ENCODE results near the gene CCDC90B.
"Not testable (repeated sequence)": the region's sequence is repeated elsewhere in the genome, so short reads cannot be mapped to it uniquely, and the experiment has no call there.

CCDC90B gene

DNA sequence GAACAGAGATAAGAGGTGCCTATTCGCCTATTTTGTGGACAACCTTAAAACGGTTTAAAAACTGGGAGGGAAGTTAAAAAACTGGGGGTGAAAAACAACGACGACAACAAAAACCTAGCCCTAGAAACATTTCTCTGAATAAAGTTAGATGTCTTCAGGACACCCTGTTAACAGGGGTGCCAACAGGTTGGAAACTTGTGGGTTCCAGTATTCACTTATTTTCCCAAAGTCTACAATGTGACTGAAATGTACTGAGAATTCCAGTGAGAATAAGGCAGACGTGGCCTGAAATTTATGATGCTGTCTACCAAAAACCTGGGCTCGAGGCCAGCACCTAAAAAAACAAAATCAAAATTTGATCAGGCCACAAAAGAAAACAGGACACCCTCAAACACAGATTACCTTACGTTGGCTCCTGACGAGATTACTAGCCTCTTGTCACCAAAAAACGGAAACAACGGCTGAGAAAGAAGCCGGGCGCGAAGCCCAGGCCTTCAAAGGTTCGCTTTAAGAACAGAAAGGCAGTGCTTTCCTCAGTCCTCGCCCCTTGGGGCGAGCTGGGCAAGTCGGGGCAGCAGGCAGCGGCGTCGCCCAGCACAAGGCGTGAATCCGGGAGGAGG lies 906 bp downstream of the CCDC90B start:
- DNase-seq = no peak

DNA sequence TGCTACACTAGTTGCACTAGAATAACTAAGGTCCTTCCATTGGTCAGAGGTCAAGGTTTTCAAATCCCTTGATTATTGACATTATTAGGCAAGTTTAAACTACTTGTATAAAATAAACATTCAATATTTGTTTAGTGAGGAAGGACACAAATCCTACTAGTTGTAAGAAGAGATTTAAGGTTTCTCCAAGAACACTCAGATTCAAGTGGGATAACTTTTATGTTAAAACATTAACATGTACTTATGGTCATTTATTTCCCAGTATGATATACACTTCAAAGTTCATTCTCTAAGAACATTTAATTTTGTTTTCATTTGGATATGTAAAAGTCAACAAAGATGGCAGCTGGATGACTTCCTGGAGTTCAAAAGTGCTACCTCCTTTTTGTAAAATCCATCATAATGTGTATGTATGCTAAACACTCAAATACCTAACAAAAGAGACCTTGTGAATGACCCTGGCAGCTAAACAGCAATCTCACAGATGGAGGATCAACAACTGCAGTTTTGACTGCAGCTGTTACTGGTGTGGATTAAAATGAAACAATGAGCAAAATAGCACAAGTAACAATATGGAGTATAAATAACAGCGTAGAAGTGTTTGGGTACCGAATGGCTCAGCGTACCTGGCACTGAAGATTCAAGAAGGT lies 1.5 kb downstream of the CCDC90B start:
- DNase-seq = peak; percentile 28

GRCh38 chr11:83282084-83282716 lies 4.0 kb downstream of the CCDC90B start:
- DNase-seq = no peak

- no peak for DNase-seq
Measured at GRCh38 chr11:83280256-83280655, 5.9 kb downstream of the CCDC90B start.

DNA sequence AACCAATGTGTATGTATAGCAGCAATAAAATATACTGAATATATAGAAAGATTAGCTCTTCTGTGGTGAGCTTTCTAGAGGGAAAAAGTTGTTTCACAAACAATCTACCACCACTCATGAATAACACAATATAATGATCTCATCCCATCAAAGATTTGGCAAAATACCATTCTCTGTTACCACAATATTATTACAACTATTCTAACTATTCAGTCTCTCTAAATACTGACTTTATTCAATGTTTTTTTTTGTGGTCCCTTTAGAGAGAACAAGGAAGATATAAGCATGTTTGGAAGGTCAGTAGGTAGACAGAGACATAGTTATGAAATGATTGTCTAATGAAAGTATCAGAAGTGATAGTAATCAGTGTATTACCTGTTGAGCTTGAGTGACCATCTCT lies 7.8 kb downstream of the CCDC90B start:
- no peak for DNase-seq

DNA sequence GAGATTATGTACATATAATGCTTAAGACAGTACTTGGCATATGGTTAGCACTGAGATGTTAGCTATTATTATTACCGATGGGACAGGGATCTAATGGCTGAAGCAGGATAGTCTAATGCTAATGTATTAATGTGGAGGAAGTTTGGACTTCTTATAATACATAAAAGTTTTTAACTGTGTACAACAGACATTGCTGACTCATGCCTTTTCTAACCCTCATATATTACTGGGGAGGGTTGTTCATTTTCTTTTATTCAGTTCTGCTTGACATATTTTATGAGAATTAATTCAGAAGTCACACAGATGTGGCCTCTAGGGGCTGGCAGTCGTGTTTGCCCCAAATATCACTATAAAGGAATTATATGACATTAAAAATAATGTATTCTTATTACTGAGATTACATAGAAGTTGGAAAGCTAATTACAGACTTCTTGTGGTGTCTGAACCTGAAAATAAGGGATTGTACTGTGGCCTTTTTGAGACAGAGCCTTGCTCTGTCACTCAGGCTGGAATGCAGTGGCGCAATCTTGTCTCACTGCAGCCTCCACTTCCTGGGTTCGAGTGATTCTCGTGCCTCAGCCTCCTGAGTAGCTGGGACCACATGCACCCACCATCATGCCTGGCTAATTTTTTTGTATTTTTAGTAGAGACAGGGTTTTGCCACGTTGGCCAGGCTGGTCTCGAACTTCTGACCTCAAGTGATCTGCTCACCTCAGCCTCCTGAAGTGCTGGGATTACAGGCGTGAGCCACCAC lies 10.1 kb downstream of the CCDC90B start:
- DNase-seq = no peak

- no peak for DNase-seq
Measured at GRCh38 chr11:83272627-83273026, 13.5 kb downstream of the CCDC90B start.

GRCh38 chr11:83271734-83272133 lies 14.4 kb downstream of the CCDC90B start:
- DNase-seq = not testable (repeated sequence)

DNA sequence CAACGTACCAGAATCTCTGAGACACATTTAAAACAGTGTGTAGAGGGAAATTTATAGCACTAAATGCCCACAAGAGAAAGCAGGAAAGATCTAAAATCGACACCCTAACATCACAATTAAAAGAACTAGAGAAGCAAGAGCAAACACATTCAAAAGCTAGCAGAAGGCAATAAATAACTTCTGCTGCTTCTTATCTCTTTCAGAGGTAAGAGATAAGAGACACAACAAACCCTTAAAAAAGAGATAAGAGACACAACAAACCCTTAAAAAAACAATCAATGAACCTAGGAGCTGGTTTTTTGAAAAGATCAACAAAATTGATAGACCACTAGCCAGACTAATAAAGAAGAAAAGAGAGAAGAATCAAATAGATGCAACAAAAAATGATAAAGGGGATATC lies 17.1 kb downstream of the CCDC90B start:
- DNase-seq = not testable (repeated sequence)

- no peak for DNase-seq
Measured at GRCh38 chr11:83265331-83265730, 20.8 kb downstream of the CCDC90B start.

DNA sequence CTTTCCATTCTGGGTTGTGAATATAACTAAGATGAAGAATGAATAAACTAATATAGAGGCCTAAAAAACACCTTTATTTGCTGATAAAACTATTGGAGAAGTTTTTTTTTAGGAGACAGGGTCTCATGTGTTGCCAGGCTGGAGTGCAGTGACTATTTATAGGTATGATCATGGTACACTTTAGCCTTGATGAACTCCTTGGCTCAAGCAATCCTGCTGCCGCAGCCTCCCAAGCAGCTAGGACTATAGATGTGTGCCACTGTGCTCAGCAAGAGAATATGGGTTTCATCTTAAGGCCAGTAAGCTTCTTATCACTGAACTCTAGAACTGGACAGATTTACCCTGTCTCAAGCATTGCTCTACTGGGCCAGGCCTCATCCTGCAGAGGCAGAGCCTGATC lies 26.6 kb downstream of the CCDC90B start:
- no peak for DNase-seq

DNA sequence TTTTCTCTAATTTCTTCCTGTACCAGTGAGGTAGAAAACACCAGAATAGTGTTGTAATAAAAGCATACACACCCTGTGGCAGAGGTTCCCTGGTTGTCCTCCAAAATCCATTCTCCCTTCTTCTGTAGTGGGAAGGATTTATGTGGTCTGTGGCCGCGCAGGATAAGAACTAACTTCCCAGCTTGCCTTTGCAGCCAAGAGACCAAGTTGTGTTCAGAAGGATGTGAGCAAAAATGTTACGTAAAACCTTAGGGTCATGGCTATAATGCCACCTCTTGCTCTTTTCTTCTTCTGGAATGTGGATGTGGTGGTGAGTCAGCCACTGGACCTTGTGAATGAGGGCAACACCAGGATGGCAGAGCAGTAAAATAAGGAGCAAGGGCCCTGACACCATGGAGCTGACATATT lies 28.4 kb downstream of the CCDC90B start:
- DNase-seq = no peak

- DNase-seq = no peak
Measured at GRCh38 chr11:83256602-83257340, 29.4 kb downstream of the CCDC90B start.

DNA sequence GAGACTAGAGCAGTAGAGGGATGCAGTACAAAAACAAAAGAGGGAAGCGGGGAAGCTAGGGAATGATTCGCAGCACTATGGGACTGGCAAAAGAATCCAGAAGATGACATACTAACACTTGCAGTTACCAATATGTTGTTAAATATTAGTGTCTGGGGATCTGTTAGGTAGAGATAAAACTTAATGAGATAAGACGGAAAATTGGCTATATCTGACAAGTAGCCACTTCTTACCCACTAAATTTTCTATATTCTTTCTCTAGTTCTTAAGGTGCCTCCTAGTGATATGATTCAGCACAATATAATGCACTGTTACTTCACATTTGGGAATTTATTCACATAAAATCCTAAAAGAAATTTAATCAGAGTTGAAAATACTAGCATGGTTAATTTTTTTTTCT lies 30.8 kb downstream of the CCDC90B start:
- DNase-seq = no peak

DNA sequence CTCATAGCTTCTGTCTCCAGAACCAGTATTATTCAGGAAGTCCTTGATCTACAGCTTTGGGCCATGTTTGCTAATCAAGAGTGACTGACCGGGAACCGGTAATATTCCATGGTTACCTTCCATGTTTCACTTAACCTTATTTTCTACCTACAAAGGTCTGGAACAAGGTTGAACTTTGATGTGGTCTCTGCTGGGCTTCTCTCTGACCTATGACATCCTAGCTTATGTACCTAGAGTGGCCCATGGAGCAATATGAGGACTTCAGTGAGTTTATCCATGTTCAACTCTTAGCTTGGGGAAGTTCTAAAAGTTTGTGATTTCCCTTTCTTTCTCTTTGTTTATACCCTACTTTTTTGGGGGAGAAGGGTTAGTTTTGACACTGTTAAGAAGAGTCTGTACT lies 33.2 kb downstream of the CCDC90B start:
- no peak for DNase-seq

GRCh38 chr11:83252266-83252665 lies 33.9 kb downstream of the CCDC90B start:
- no peak for DNase-seq

DNA sequence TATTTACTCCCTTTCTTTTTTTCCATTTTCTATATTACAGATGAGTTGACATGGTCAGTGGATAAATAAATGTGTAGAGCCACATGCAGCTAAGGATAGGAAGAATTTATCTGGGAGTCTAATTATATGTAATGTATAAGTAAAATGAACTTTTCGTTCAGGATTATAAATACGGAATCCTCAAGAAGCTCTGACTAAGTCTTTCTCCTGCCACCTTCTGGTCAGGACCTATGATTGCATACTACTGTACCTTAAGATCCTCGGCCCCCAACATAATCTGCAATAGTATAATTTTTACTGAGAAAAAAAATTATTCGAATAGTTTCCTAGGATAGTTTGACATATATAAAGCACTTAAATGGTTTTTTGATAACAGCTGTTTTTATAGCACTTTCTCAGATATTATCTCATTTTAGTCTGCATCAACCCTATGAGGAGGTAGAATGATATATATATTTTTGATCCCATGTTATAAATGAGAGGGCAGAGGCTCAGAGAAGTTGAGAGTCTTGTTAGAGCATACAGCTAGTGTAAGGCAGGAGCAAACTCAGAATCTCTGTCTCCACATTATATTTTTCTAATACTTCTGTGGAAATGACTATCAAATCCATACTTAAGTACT lies 36.1 kb downstream of the CCDC90B start:
- no peak for DNase-seq

- DNase-seq = no peak
Measured at GRCh38 chr11:83249445-83249844, 36.7 kb downstream of the CCDC90B start.

GRCh38 chr11:83241291-83241946 lies 44.7 kb downstream of the CCDC90B start:
- DNase-seq = peak; percentile 53

- DNase-seq = no peak
Measured at GRCh38 chr11:83238111-83238510, 48.1 kb downstream of the CCDC90B start.

GRCh38 chr11:83235825-83236224 lies 50.3 kb downstream of the CCDC90B start:
- DNase-seq = no peak

DNA sequence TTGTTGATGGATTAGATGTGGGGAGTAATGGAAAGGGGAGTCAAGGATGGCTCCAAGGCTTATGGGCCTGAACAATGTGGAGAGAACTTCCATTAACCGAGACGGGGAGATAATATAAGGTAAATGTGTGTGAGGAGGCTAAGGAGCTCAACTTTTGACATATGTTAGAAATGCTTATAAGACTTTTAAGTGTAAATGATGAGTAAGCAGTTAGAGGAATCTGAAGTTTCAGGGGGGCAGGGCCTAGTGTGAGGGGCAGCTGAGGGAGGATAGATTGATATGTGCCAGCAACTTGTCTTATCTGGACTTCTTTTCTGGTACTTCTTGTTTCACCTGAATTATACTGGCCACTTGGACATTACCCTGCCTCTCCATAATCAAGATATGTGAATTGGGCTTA lies 62.7 kb downstream of the CCDC90B start:
- no peak for DNase-seq
